Spinal cord (tissue), 10 donors: ENCODE data around the gene ANKRD30B. TPM values are rescaled to one million over a fixed set of nuclear protein-coding genes. Genes with fewer than 3 reads are reported as not detected.
"Not testable (repeated sequence)": the region's sequence is repeated elsewhere in the genome, so short reads cannot be mapped to it uniquely, and the experiment has no call there.

Source experiments
- DNase-seq, 6 donors: peaks; one replicate each; pipeline versions ENCODE4 v3.0.0 to v3.0.0-alpha.2; 2013 to 2015; ENCODE audit warnings: low spot score in 6 of 6, low read depth in 4 of 6
- H3K27ac ChIP-seq: one replicate; pipeline ENCODE4 v1.5.1; 2013; ENCODE audit warnings: low read depth, low read length, control low read depth
- H3K27me3 ChIP-seq: one replicate; pipeline ENCODE4 v1.6.1; 2013; ENCODE audit warnings: low read length; ENCODE audit not compliant: control insufficient read depth, insufficient read depth
- H3K36me3 ChIP-seq: one replicate; pipeline ENCODE4 v1.6.1; 2013; ENCODE audit warnings: low read length; ENCODE audit not compliant: control insufficient read depth, insufficient read depth
- H3K4me1 ChIP-seq: one replicate; pipeline ENCODE4 v1.6.1; 2013; ENCODE audit warnings: low read length; ENCODE audit not compliant: control insufficient read depth, insufficient read depth
- H3K4me3 ChIP-seq: one replicate; pipeline ENCODE4 v1.5.1; 2013; ENCODE audit warnings: low read depth, low read length, control low read depth
- H3K9me3 ChIP-seq: one replicate; pipeline ENCODE4 v1.6.1; 2013; ENCODE audit warnings: low read length; ENCODE audit not compliant: control insufficient read depth, insufficient read depth
- WGBS: methylation state at CpG from one replicate; pipeline ENCODE4 v1.1.5; 2013; ENCODE audit warnings: missing lambda C conversion rate; ENCODE audit not compliant: insufficient coverage; 5-methylcytosine and 5-hydroxymethylcytosine counted together
- long read RNA-seq, 4 donors: transcript quantifications; one replicate each; lab custom pipeline, GENCODE V29; 2026
- polyA plus RNA-seq, 2 donors: library from polyadenylated mRNA; unstranded; fragments of 120-200 nt; gene quantifications; one replicate each; pipeline ENCODE4 v1.2.1, GENCODE V29; 2013; ENCODE audit not compliant: insufficient read length in 2 of 2
- total RNA-seq, 2 donors: library from RNA; depleted of rRNA in 1 of 2; stranded (reverse); fragments of 120-200 nt in 1 of 2; fragments of >200 nt in 1 of 2; gene quantifications; one replicate each; pipeline versions ENCODE4 v1.2.3 to v1.2.4, GENCODE V29; 2013 to 2014
- donor health status: healthy.

Gene ANKRD30B
- total RNA-seq (under 1 TPM; 0.20 to 0.33 TPM), polyA plus RNA-seq (1 to 10 TPM in 1 of 2 donors, under 1 TPM in 1; 0.81 to 2.2 TPM)
- long read RNA-seq, donor 1: 0 reads
- long read RNA-seq, donor 2: 0 reads
- long read RNA-seq, donor 3: 0 reads
- long read RNA-seq, donor 4: 0 reads

GRCh38 chr18:14747513-14748474, at the start of gene ANKRD30B:
TSS of gene ANKRD30B (plus strand) at chr18:14748172. CDS start at chr18:14748420, 248 bp downstream.
- Histone ChIP-seq H3K27me3 (no peaks in the 10 kb centered on the region), H3K9me3 (no peaks in the 10 kb centered on the region), H3K27ac (no peak within 1 kb of the TSS), H3K4me3 (no peak within 1 kb of the TSS), H3K36me3 (no peaks in the 10 kb centered on the region), H3K4me1 (no peaks in the 10 kb centered on the region)
- WGBS: 11% methylated on average over 79 of the region's 79 CpGs
- DNase-seq: peak in 2 of 6 donors; percentile 1 to 4

- H3K4me3 ChIP-seq, H3K27me3 ChIP-seq, DNase-seq, H3K9me3 ChIP-seq, H3K4me1 ChIP-seq, H3K36me3 ChIP-seq, H3K27ac ChIP-seq: not testable (repeated sequence)
- no CpG with 5 or more reads among the region's 7 CpGs for WGBS
These were observed 46.5 kb upstream of the ANKRD30B start for GRCh38 chr18:14701286-14702040.

GRCh38 chr18:14709761-14710160, 38.2 kb upstream of the ANKRD30B start:
- DNase-seq, H3K27me3 ChIP-seq, H3K4me1 ChIP-seq, H3K36me3 ChIP-seq, H3K27ac ChIP-seq, H3K4me3 ChIP-seq, H3K9me3 ChIP-seq: not testable (repeated sequence)
- no CpG with 5 or more reads among the region's 2 CpGs for WGBS

- not testable (repeated sequence) for DNase-seq, H3K36me3 ChIP-seq, H3K4me1 ChIP-seq, H3K27ac ChIP-seq, H3K9me3 ChIP-seq, H3K4me3 ChIP-seq, H3K27me3 ChIP-seq
These were observed 26.4 kb upstream of the ANKRD30B start for GRCh38 chr18:14721569-14721968.

- not testable (repeated sequence) for DNase-seq, H3K36me3 ChIP-seq, H3K27ac ChIP-seq, H3K4me1 ChIP-seq, H3K9me3 ChIP-seq, H3K27me3 ChIP-seq, H3K4me3 ChIP-seq
- WGBS: no CpG with 5 or more reads among the region's 1 CpG
These were observed 8.9 kb upstream of the ANKRD30B start for GRCh38 chr18:14739056-14739455.

- DNase-seq: no peak
- no peaks in the 10 kb centered on the region for H3K36me3 ChIP-seq
- 87% methylated on average over 9 of the region's 18 CpGs for WGBS
- no peaks in the 10 kb centered on the region for H3K9me3 ChIP-seq
- no peak overlapping the region for H3K27ac ChIP-seq
- H3K27me3 ChIP-seq: no peaks in the 10 kb centered on the region
- H3K4me3 ChIP-seq: no peak overlapping the region
- H3K4me1 ChIP-seq: no peaks in the 10 kb centered on the region
These were observed 1.1 kb upstream of the ANKRD30B start for GRCh38 chr18:14746897-14747296.

GRCh38 chr18:14748496-14748895, 524 bp downstream of the ANKRD30B start:
- Histone ChIP-seq H3K27ac (no peak overlapping the region), H3K36me3 (no peaks in the 10 kb centered on the region), H3K27me3 (no peaks in the 10 kb centered on the region), H3K9me3 (no peaks in the 10 kb centered on the region), H3K4me1 (no peaks in the 10 kb centered on the region), H3K4me3 (no peak overlapping the region)
- WGBS: 50% methylated on average over 10 of the region's 15 CpGs
- DNase-seq: no peak

GRCh38 chr18:14763566-14763965, 15.6 kb downstream of the ANKRD30B start:
- H3K27ac ChIP-seq, H3K27me3 ChIP-seq, H3K36me3 ChIP-seq, H3K4me3 ChIP-seq, H3K9me3 ChIP-seq, DNase-seq, H3K4me1 ChIP-seq: not testable (repeated sequence)
- WGBS: 68% methylated on average over 5 of the region's 5 CpGs

- Histone ChIP-seq H3K4me3 (no peak overlapping the region), H3K27ac (no peak overlapping the region), H3K4me1 (no peaks in the 10 kb centered on the region), H3K27me3 (no peaks in the 10 kb centered on the region), H3K36me3 (no peaks in the 10 kb centered on the region), H3K9me3 (peaks cover 5% of the 10 kb centered on the region)
- no peak for DNase-seq
These were observed 19.5 kb downstream of the ANKRD30B start for GRCh38 chr18:14767474-14767873.
